IPS-15b (cell line): ENCODE measurements around the gene NPPC.
"Not testable (repeated sequence)": the region's sequence is repeated elsewhere in the genome, so short reads cannot be mapped to it uniquely, and the experiment has no call there.

Source experiments
- H3K27me3 ChIP-seq: one replicate; pipeline ENCODE4 v1.6.1; 2013; ENCODE audit warnings: low read length; ENCODE audit not compliant: control insufficient read depth, insufficient read depth
- H3K36me3 ChIP-seq: one replicate; pipeline ENCODE4 v1.6.1; 2013; ENCODE audit warnings: low read length; ENCODE audit not compliant: control insufficient read depth, insufficient read depth
- H3K4me1 ChIP-seq: one replicate; pipeline ENCODE4 v1.6.1; 2013; ENCODE audit warnings: mild to moderate bottlenecking, low read length; ENCODE audit not compliant: control insufficient read depth, insufficient read depth
- H3K4me3 ChIP-seq: one replicate; pipeline ENCODE4 v1.5.1; 2013; ENCODE audit warnings: low read depth, low read length
- H3K9ac ChIP-seq: one replicate; pipeline ENCODE4 v1.6.1; 2013; ENCODE audit warnings: low read depth, mild to moderate bottlenecking, low read length
- H3K9me3 ChIP-seq: one replicate; pipeline ENCODE4 v1.6.1; 2013; ENCODE audit warnings: mild to moderate bottlenecking, low read length; ENCODE audit not compliant: control insufficient read depth, insufficient read depth

NPPC gene

GRCh38 chr2:231900486-231900942, 25.7 kb downstream of the NPPC start:
- Histone ChIP-seq H3K4me1 (no peaks in the 10 kb centered on the region), H3K9ac (no peak overlapping the region), H3K9me3 (no peaks in the 10 kb centered on the region), H3K36me3 (no peaks in the 10 kb centered on the region), H3K4me3 (no peak overlapping the region), H3K27me3 (peaks cover 2% of the 10 kb centered on the region)

GRCh38 chr2:231894566-231895380, 31.4 kb downstream of the NPPC start:
- no peaks in the 10 kb centered on the region for H3K4me1 ChIP-seq
- no peak overlapping the region for H3K9ac ChIP-seq
- H3K27me3 ChIP-seq = no peaks in the 10 kb centered on the region
- H3K36me3 ChIP-seq = no peaks in the 10 kb centered on the region
- H3K4me3 ChIP-seq = no peak overlapping the region
- H3K9me3 ChIP-seq = no peaks in the 10 kb centered on the region

GRCh38 chr2:231891514-231891905, 34.7 kb downstream of the NPPC start:
- Histone ChIP-seq H3K36me3 (no peaks in the 10 kb centered on the region), H3K4me1 (no peaks in the 10 kb centered on the region), H3K9ac (no peak overlapping the region), H3K4me3 (no peak overlapping the region), H3K27me3 (no peaks in the 10 kb centered on the region), H3K9me3 (no peaks in the 10 kb centered on the region)

GRCh38 chr2:231890896-231891513, 35.2 kb downstream of the NPPC start:
- Histone ChIP-seq H3K36me3 (no peaks in the 10 kb centered on the region), H3K4me3 (no peak overlapping the region), H3K4me1 (no peaks in the 10 kb centered on the region), H3K27me3 (no peaks in the 10 kb centered on the region), H3K9me3 (no peaks in the 10 kb centered on the region), H3K9ac (no peak overlapping the region)

GRCh38 chr2:231887756-231888155, 38.4 kb downstream of the NPPC start:
- H3K9me3 ChIP-seq = no peaks in the 10 kb centered on the region
- no peak overlapping the region for H3K4me3 ChIP-seq
- H3K4me1 ChIP-seq = no peaks in the 10 kb centered on the region
- H3K9ac ChIP-seq = no peak overlapping the region
- H3K27me3 ChIP-seq = no peaks in the 10 kb centered on the region
- H3K36me3 ChIP-seq = no peaks in the 10 kb centered on the region

- H3K27me3 ChIP-seq = no peaks in the 10 kb centered on the region
- no peaks in the 10 kb centered on the region for H3K36me3 ChIP-seq
- no peak overlapping the region for H3K4me3 ChIP-seq
- no peaks in the 10 kb centered on the region for H3K9me3 ChIP-seq
- H3K9ac ChIP-seq = no peak overlapping the region
- H3K4me1 ChIP-seq = no peaks in the 10 kb centered on the region
These were observed 40.0 kb downstream of the NPPC start for GRCh38 chr2:231886071-231886681.

- no peaks in the 10 kb centered on the region for H3K27me3 ChIP-seq
- H3K9me3 ChIP-seq = no peaks in the 10 kb centered on the region
- no peak overlapping the region for H3K4me3 ChIP-seq
These were observed 41.6 kb downstream of the NPPC start for GRCh38 chr2:231884438-231885140.

GRCh38 chr2:231883468-231883881, 42.7 kb downstream of the NPPC start:
- no peaks in the 10 kb centered on the region for H3K27me3 ChIP-seq
- H3K9ac ChIP-seq = no peak overlapping the region
- H3K36me3 ChIP-seq = no peaks in the 10 kb centered on the region
- H3K9me3 ChIP-seq = no peaks in the 10 kb centered on the region
- no peak overlapping the region for H3K4me3 ChIP-seq
- no peaks in the 10 kb centered on the region for H3K4me1 ChIP-seq

More at GRCh38 chr2:231884438-231885140, 41.6 kb downstream of the NPPC start:
- Histone ChIP-seq H3K9ac (no peak overlapping the region), H3K4me1 (no peaks in the 10 kb centered on the region), H3K36me3 (no peaks in the 10 kb centered on the region)

- Histone ChIP-seq H3K4me3 (no peak overlapping the region), H3K36me3 (no peaks in the 10 kb centered on the region), H3K27me3 (no peaks in the 10 kb centered on the region), H3K4me1 (no peaks in the 10 kb centered on the region), H3K9ac (no peak overlapping the region), H3K9me3 (no peaks in the 10 kb centered on the region)
These were observed 43.5 kb downstream of the NPPC start for GRCh38 chr2:231882646-231883045.

- not testable (repeated sequence) for H3K36me3 ChIP-seq
These were observed 45.8 kb downstream of the NPPC start for GRCh38 chr2:231880371-231880770.

GRCh38 chr2:231879216-231879615, 47.0 kb downstream of the NPPC start:
- Histone ChIP-seq H3K9me3 (no peaks in the 10 kb centered on the region), H3K27me3 (no peaks in the 10 kb centered on the region), H3K4me1 (no peaks in the 10 kb centered on the region), H3K9ac (no peak overlapping the region), H3K4me3 (no peak overlapping the region), H3K36me3 (no peaks in the 10 kb centered on the region)

More at GRCh38 chr2:231880371-231880770, 45.8 kb downstream of the NPPC start:
- not testable (repeated sequence) for H3K27me3 ChIP-seq, H3K9me3 ChIP-seq, H3K4me1 ChIP-seq, H3K9ac ChIP-seq, H3K4me3 ChIP-seq
